ENCODE results near the gene NPLOC4. TPM values are rescaled to one million over a fixed set of nuclear protein-coding genes. Genes with fewer than 3 reads are reported as not detected.

The NPLOC4 gene
- total and polyA plus RNA-seq, 2 of the 13 experiments (the other 11 are each of a cell fraction or from before 2014, with no cell fraction given): 57.0 to 97.0 TPM

DNA sequence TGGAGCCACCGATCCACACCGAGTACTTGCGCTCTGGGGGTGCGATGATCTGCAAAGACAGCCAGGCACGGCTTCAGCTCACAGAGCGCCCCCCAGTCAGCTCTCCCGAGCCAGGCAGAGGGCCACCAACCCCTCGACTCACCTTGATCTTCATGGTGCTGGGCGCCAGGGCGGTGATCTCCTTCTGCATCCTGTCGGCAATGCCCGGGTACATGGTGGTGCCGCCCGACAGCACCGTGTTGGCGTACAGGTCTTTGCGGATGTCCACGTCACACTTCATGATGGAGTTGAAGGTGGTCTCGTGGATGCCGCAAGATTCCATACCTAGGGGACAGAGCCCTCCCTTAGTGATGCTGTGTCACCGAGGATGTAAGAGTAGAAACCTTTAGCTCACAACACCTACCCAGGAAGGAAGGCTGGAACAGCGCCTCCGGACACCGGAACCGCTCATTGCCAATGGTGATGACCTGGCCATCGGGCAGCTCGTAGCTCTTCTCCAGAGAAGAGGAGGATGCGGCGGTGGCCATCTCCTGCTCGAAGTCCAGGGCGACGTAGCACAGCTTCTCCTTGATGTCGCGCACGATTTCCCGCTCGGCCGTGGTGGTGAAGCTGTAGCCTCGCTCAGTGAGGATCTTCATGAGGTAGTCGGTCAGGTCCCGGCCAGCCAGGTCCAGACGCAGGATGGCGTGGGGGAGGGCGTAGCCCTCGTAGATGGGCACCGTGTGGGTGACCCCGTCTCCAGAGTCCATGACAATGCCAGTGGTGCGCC lies 125.9 kb downstream of the NPLOC4 start (continued):
- TF ChIP-seq, protein P1, sequence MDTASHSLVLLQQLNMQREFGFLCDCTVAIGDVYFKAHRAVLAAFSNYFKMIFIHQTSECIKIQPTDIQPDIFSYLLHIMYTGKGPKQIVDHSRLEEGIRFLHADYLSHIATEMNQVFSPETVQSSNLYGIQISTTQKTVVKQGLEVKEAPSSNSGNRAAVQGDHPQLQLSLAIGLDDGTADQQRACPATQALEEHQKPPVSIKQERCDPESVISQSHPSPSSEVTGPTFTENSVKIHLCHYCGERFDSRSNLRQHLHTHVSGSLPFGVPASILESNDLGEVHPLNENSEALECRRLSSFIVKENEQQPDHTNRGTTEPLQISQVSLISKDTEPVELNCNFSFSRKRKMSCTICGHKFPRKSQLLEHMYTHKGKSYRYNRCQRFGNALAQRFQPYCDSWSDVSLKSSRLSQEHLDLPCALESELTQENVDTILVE (CRISPR knock-in tag; IDR thresholded peaks at IDR 0.05): no peak
- TF ChIP-seq, protein P2, sequence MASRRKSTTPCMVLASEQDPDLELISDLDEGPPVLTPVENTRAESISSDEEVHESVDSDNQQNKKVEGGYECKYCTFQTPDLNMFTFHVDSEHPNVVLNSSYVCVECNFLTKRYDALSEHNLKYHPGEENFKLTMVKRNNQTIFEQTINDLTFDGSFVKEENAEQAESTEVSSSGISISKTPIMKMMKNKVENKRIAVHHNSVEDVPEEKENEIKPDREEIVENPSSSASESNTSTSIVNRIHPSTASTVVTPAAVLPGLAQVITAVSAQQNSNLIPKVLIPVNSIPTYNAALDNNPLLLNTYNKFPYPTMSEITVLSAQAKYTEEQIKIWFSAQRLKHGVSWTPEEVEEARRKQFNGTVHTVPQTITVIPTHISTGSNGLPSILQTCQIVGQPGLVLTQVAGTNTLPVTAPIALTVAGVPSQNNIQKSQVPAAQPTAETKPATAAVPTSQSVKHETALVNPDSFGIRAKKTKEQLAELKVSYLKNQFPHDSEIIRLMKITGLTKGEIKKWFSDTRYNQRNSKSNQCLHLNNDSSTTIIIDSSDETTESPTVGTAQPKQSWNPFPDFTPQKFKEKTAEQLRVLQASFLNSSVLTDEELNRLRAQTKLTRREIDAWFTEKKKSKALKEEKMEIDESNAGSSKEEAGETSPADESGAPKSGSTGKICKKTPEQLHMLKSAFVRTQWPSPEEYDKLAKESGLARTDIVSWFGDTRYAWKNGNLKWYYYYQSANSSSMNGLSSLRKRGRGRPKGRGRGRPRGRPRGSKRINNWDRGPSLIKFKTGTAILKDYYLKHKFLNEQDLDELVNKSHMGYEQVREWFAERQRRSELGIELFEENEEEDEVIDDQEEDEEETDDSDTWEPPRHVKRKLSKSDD (CRISPR knock-in tag; IDR thresholded peaks at IDR 0.05; ENCODE audit: low read depth): 0 out of 2 replicates have a peak, but pooled peaks have one; percentile 52
- TF ChIP-seq SSRP1 (CRISPR knock-in tag; IDR thresholded peaks at IDR 0.05) (peak; percentile 21; the same call in 1 of the 2 replicates), ZNF337 (CRISPR knock-in tag; IDR thresholded peaks at IDR 0.05; ENCODE audit: borderline replicate concordance, low read depth) (peak; percentile 39; the same call in 1 of the 2 replicates), GATA4 (IDR thresholded peaks at IDR 0.05; ENCODE audit: borderline replicate concordance, low read depth) (no peak), HNRNPL (IDR thresholded peaks at IDR 0.05; ENCODE audit: low read depth, low read length) (peak; percentile 85; the same call in 1 of the 2 replicates), ZNF788 (CRISPR knock-in tag; IDR thresholded peaks at IDR 0.05; ENCODE audit: borderline replicate concordance) (no peak), ZBTB38 (CRISPR knock-in tag; IDR thresholded peaks at IDR 0.05) (peak; percentile 98), BRCA1 (CRISPR knock-in tag; IDR thresholded peaks at IDR 0.05) (0 out of 2 replicates have a peak, but pooled peaks have one; percentile 43), HDAC2 (CRISPR knock-in tag; IDR thresholded peaks at IDR 0.05) (no peak), POLR2A (IDR thresholded peaks at IDR 0.05; ENCODE audit: insufficient read depth in 1 of 2, low read depth in 2 of 2, low read length in 2 of 2) (0 out of 4 replicates have a peak, but pooled peaks of 1 of the 2 experiments have one; percentile 14), GABPA (IDR thresholded peaks at IDR 0.05; ENCODE audit: low read depth, low read length) (no peak), GABPA (CRISPR knock-in tag; IDR thresholded peaks at IDR 0.05; ENCODE audit: low read depth) (no peak), ZNF224 (CRISPR knock-in tag; IDR thresholded peaks at IDR 0.05) (0 out of 2 replicates have a peak, but pooled peaks have one; percentile 43)
- TF ChIP-seq, protein P3, sequence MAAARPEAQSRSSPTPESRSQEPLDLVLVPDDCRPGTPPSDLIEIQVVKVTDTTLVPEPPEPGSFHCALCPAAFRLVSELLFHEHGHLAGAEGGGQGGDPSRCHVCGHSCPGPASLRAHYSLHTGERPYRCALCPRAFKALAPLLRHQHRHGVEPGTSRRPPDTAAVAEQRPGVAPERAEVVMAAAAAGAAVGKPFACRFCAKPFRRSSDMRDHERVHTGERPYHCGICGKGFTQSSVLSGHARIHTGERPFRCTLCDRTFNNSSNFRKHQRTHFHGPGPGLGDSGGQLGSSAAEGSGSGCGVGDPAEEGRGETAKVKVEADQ (CRISPR knock-in tag; IDR thresholded peaks at IDR 0.05; ENCODE audit: borderline replicate concordance): peak; percentile 46; the same call in 1 of the 2 replicates
- TF ChIP-seq, protein P4, sequence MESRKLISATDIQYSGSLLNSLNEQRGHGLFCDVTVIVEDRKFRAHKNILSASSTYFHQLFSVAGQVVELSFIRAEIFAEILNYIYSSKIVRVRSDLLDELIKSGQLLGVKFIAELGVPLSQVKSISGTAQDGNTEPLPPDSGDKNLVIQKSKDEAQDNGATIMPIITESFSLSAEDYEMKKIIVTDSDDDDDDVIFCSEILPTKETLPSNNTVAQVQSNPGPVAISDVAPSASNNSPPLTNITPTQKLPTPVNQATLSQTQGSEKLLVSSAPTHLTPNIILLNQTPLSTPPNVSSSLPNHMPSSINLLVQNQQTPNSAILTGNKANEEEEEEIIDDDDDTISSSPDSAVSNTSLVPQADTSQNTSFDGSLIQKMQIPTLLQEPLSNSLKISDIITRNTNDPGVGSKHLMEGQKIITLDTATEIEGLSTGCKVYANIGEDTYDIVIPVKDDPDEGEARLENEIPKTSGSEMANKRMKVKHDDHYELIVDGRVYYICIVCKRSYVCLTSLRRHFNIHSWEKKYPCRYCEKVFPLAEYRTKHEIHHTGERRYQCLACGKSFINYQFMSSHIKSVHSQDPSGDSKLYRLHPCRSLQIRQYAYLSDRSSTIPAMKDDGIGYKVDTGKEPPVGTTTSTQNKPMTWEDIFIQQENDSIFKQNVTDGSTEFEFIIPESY (CRISPR knock-in tag; IDR thresholded peaks at IDR 0.05): 0 out of 2 replicates have a peak, but pooled peaks have one; percentile 25
- TF ChIP-seq, protein P5, sequence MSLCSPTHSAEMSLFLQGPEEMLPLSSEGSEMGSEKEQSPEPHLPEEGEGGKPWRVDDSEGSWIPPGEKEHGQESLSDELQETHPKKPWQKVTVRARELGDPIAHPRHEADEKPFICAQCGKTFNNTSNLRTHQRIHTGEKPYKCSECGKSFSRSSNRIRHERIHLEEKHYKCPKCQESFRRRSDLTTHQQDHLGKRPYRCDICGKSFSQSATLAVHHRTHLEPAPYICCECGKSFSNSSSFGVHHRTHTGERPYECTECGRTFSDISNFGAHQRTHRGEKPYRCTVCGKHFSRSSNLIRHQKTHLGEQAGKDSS (CRISPR knock-in tag; IDR thresholded peaks at IDR 0.05; ENCODE audit: borderline replicate concordance, low read depth): no peak

Measured in HepG2 (cell line).